HepG2 (cell line): Measurements from ENCODE around the gene SSNA1. TPM values are rescaled to one million over a fixed set of nuclear protein-coding genes. Genes with fewer than 3 reads are reported as not detected.

ENCODE experiments used
- CENPX ChIP-seq: sonication (generic); formaldehyde crosslinking; IDR thresholded peaks from 2 replicates; pipeline ENCODE4 v1.9.0; 2021; ENCODE audit warnings: mild to moderate bottlenecking, missing genetic modification reagents, moderate library complexity
- EEA1 ChIP-seq: sonication (generic); formaldehyde crosslinking; IDR thresholded peaks from 2 replicates; pipeline ENCODE4 v1.5.1; 2020; ENCODE audit warnings: mild to moderate bottlenecking, missing genetic modification reagents, borderline replicate concordance
- HNRNPH1 ChIP-seq: fragments of 200-400 bp; formaldehyde crosslinking; optimal IDR thresholded peaks from 2 replicates; pipeline ENCODE3; 2017; ENCODE audit warnings: mild to moderate bottlenecking, low read depth, low read length
- MAFK ChIP-seq, 2 experiments: IDR thresholded peaks in 1 of 2; conservative IDR thresholded peaks in 1 of 2; 2 replicates each; pipeline ENCODE4 v1.6.1; 2011; ENCODE audit warnings: improper control_type of control experiment in 2 of 2, low read length in 2 of 2
- NCOA5 ChIP-seq: sonication (generic); formaldehyde crosslinking; IDR thresholded peaks from 2 replicates; pipeline ENCODE4 v1.4.0; 2020; ENCODE audit warnings: missing genetic modification reagents
- RFX5 ChIP-seq: IDR thresholded peaks from 2 replicates; pipeline ENCODE4 v1.6.1; 2011; ENCODE audit warnings: low read depth, low read length, improper control_type of control experiment
- SP1 ChIP-seq, 2 experiments: fragments of 450-650 bp in 1 of 2; sonication (generic) in 1 of 2; formaldehyde crosslinking in 1 of 2; IDR thresholded peaks; 2 replicates each; pipeline versions ENCODE4 v1.4.0 to v1.6.1; 2016 to 2020; ENCODE audit warnings: missing genetic modification reagents in 1 of 2
- SRY ChIP-seq: sonication (generic); formaldehyde crosslinking; IDR thresholded peaks from 2 replicates; pipeline ENCODE4 v1.8.0; 2022; ENCODE audit warnings: mild to moderate bottlenecking, missing genetic modification reagents
- STAT5B ChIP-seq: sonication (generic); formaldehyde crosslinking; IDR thresholded peaks from 2 replicates; pipeline ENCODE4 v1.4.0; 2020; ENCODE audit warnings: missing genetic modification reagents
- TBX2 ChIP-seq: sonication (generic); formaldehyde crosslinking; IDR thresholded peaks from 2 replicates; pipeline ENCODE4 v1.5.0; 2020; ENCODE audit warnings: missing genetic modification reagents, mild to moderate bottlenecking, borderline replicate concordance
- TCF7L2 ChIP-seq: IDR thresholded peaks from 2 replicates; pipeline ENCODE4 v1.6.1; 2011; ENCODE audit warnings: mild to moderate bottlenecking, low read depth, low read length, moderate library complexity
- ZFP41 ChIP-seq: sonication (generic); formaldehyde crosslinking; IDR thresholded peaks from 2 replicates; pipeline ENCODE4 v1.4.0; 2020; ENCODE audit warnings: mild to moderate bottlenecking, missing genetic modification reagents, borderline replicate concordance
- polyA plus RNA-seq, 8 experiments: library from polyadenylated mRNA; depleted of rRNA in 3 of 8; stranded (reverse) in 7 of 8; unstranded in 1 of 8; fragments of >200 nt; fragmentation: Illumina TruSeq in 4 of 8; extraction: Trizol in 4 of 8; gene quantifications; 2 replicates each; pipeline versions ENCODE4 v1.2.1 to v1.2.3, GENCODE V29; 2011 to 2016; ENCODE audit warnings: low read depth in 4 of 8, missing spikeins in 1 of 8, mixed read lengths in 1 of 8; ENCODE audit not compliant: insufficient read depth in 1 of 8
- total RNA-seq, 5 experiments: library from RNA; depleted of rRNA; stranded (reverse); fragments of >200 nt; fragmentation: Illumina TruSeq; extraction: Trizol; gene quantifications; 2 replicates each; pipeline ENCODE4 v1.2.3, GENCODE V29; 2016; ENCODE audit warnings: low read depth in 1 of 5
- TF ChIP-seq, protein P1 (sequence below): sonication (generic); formaldehyde crosslinking; IDR thresholded peaks from 2 replicates; pipeline ENCODE4 v1.5.1; 2020; ENCODE audit warnings: mild to moderate bottlenecking, moderate library complexity, missing genetic modification reagents
- TF ChIP-seq, protein P2 (sequence below), 2 experiments: sonication (generic) in 1 of 2; formaldehyde crosslinking in 1 of 2; IDR thresholded peaks; 2 replicates each; pipeline versions ENCODE4 v1.5.1 to v1.6.1; 2011 to 2020; ENCODE audit warnings: borderline replicate concordance in 1 of 2, low read depth in 1 of 2, low read length in 1 of 2, mild to moderate bottlenecking in 1 of 2, missing genetic modification reagents in 1 of 2, moderate library complexity in 1 of 2
- TF ChIP-seq, protein P3 (sequence below): sonication (generic); IDR thresholded peaks from 2 replicates; pipeline ENCODE4 v1.6.1; 2016; ENCODE audit warnings: low read depth, borderline replicate concordance
- TF ChIP-seq, protein P4 (sequence below): sonication (generic); formaldehyde crosslinking; conservative IDR thresholded peaks from 2 replicates; pipeline ENCODE4 v1.8.0; 2022; ENCODE audit warnings: missing genetic modification reagents
- TF ChIP-seq, protein P5 (sequence below): sonication (generic); formaldehyde crosslinking; IDR thresholded peaks from 2 replicates; pipeline ENCODE4 v1.5.0; 2020; ENCODE audit warnings: mild to moderate bottlenecking, missing genetic modification reagents
- TF ChIP-seq, protein P6 (sequence below): sonication (generic); formaldehyde crosslinking; IDR thresholded peaks from 2 replicates; pipeline ENCODE4 v1.8.0; 2022; ENCODE audit warnings: missing genetic modification reagents, mild to moderate bottlenecking, moderate library complexity, borderline replicate concordance

Gene SSNA1
- total and polyA plus RNA-seq, 2 of the 13 experiments (the other 11 are each of a cell fraction or from before 2014, with no cell fraction given): 35.9 to 49.4 TPM

DNA sequence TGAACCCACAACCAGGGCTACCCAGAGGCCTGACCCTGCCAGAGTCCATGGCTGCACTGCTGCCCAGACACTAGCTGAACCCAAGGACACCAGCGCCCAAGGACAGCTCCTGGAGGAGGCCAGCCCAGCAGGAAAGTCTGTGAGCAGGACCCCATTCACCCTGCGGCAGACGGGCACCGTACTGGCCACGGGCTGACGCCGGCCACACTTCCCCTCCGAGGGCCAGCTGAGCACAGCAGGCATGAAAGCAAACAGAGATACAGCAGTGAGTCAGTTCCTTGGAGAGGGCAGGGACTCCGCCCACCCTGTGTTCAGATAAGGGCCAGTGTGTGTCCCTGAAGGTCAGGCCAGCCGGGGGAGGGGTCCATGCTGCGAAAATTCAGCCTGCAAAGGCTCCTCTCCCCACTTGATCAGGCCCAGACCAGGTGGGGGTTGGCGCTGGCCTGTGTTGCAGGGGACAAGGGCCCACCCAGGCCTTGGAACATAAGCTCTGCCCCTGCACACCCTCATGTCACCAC is 30.3 kb downstream of the SSNA1 start (continued):
- TF ChIP-seq, protein P1, sequence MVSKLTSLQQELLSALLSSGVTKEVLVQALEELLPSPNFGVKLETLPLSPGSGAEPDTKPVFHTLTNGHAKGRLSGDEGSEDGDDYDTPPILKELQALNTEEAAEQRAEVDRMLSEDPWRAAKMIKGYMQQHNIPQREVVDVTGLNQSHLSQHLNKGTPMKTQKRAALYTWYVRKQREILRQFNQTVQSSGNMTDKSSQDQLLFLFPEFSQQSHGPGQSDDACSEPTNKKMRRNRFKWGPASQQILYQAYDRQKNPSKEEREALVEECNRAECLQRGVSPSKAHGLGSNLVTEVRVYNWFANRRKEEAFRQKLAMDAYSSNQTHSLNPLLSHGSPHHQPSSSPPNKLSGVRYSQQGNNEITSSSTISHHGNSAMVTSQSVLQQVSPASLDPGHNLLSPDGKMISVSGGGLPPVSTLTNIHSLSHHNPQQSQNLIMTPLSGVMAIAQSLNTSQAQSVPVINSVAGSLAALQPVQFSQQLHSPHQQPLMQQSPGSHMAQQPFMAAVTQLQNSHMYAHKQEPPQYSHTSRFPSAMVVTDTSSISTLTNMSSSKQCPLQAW (CRISPR knock-in tag): 0 out of 2 replicates have a peak, but pooled peaks have one; percentile 48
- TF ChIP-seq SP1 (IDR thresholded peaks at IDR 0.05) (no peak), SP1 (CRISPR knock-in tag; IDR thresholded peaks at IDR 0.05) (no peak), NCOA5 (no peak), SRY (CRISPR knock-in tag) (0 out of 2 replicates have a peak, but pooled peaks have one; percentile 53), RFX5 (no peak), STAT5B (CRISPR knock-in tag) (no peak), EEA1 (CRISPR knock-in tag) (no peak), TBX2 (peak; percentile 52; the same call in 1 of the 2 replicates), HNRNPH1 (no peak), CENPX (CRISPR knock-in tag) (no peak), TCF7L2 (no peak), ZFP41 (CRISPR knock-in tag) (no peak), MAFK (conservative IDR thresholded peaks at IDR 0.05 in 1 of 2, IDR thresholded peaks at IDR 0.05 in 1 of 2; ENCODE audit: low read length in 2 of 2) (no peak)
- TF ChIP-seq, protein P2, sequence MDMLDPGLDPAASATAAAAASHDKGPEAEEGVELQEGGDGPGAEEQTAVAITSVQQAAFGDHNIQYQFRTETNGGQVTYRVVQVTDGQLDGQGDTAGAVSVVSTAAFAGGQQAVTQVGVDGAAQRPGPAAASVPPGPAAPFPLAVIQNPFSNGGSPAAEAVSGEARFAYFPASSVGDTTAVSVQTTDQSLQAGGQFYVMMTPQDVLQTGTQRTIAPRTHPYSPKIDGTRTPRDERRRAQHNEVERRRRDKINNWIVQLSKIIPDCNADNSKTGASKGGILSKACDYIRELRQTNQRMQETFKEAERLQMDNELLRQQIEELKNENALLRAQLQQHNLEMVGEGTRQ (IDR thresholded peaks at IDR 0.05; ENCODE audit: low read depth, low read length): no peak
- TF ChIP-seq, protein P2 (CRISPR knock-in tag; IDR thresholded peaks at IDR 0.05; ENCODE audit: borderline replicate concordance): no peak
- TF ChIP-seq, protein P3, sequence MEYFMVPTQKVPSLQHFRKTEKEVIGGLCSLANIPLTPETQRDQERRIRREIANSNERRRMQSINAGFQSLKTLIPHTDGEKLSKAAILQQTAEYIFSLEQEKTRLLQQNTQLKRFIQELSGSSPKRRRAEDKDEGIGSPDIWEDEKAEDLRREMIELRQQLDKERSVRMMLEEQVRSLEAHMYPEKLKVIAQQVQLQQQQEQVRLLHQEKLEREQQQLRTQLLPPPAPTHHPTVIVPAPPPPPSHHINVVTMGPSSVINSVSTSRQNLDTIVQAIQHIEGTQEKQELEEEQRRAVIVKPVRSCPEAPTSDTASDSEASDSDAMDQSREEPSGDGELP: peak; percentile 98
- TF ChIP-seq, protein P4, sequence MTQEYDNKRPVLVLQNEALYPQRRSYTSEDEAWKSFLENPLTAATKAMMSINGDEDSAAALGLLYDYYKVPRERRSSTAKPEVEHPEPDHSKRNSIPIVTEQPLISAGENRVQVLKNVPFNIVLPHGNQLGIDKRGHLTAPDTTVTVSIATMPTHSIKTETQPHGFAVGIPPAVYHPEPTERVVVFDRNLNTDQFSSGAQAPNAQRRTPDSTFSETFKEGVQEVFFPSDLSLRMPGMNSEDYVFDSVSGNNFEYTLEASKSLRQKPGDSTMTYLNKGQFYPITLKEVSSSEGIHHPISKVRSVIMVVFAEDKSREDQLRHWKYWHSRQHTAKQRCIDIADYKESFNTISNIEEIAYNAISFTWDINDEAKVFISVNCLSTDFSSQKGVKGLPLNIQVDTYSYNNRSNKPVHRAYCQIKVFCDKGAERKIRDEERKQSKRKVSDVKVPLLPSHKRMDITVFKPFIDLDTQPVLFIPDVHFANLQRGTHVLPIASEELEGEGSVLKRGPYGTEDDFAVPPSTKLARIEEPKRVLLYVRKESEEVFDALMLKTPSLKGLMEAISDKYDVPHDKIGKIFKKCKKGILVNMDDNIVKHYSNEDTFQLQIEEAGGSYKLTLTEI: no peak
- TF ChIP-seq, protein P5, sequence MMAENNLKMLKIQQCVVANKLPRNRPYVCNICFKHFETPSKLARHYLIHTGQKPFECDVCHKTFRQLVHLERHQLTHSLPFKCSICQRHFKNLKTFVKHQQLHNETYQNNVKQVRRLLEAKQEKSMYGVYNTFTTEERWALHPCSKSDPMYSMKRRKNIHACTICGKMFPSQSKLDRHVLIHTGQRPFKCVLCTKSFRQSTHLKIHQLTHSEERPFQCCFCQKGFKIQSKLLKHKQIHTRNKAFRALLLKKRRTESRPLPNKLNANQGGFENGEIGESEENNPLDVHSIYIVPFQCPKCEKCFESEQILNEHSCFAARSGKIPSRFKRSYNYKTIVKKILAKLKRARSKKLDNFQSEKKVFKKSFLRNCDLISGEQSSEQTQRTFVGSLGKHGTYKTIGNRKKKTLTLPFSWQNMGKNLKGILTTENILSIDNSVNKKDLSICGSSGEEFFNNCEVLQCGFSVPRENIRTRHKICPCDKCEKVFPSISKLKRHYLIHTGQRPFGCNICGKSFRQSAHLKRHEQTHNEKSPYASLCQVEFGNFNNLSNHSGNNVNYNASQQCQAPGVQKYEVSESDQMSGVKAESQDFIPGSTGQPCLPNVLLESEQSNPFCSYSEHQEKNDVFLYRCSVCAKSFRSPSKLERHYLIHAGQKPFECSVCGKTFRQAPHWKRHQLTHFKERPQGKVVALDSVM (CRISPR knock-in tag): no peak
- TF ChIP-seq, protein P6, sequence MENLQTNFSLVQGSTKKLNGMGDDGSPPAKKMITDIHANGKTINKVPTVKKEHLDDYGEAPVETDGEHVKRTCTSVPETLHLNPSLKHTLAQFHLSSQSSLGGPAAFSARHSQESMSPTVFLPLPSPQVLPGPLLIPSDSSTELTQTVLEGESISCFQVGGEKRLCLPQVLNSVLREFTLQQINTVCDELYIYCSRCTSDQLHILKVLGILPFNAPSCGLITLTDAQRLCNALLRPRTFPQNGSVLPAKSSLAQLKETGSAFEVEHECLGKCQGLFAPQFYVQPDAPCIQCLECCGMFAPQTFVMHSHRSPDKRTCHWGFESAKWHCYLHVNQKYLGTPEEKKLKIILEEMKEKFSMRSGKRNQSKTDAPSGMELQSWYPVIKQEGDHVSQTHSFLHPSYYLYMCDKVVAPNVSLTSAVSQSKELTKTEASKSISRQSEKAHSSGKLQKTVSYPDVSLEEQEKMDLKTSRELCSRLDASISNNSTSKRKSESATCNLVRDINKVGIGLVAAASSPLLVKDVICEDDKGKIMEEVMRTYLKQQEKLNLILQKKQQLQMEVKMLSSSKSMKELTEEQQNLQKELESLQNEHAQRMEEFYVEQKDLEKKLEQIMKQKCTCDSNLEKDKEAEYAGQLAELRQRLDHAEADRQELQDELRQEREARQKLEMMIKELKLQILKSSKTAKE (CRISPR knock-in tag): peak; percentile 88
